ENCODE measurements around the gene SLC38A1. TPM values are rescaled to one million over a fixed set of nuclear protein-coding genes. Genes with fewer than 3 reads are reported as not detected.

SLC38A1 gene
- total RNA-seq, 2 experiments from 2014 or later: 114 to 163 TPM

GRCh38 chr12:46299851-46300250 lies 31.0 kb upstream of the SLC38A1 start:
- H3K27ac ChIP-seq (ENCODE audit: low read depth, low read length, poor library complexity, severe bottlenecking): no peak overlapping the region
- POLR2A ChIA-PET: interaction anchor here (0.7 to 1.6 kb wide), 6 partner anchors 26 to 268 kb away, joined by 3 to 6 read pairs (median 3); no protein-coding TSS in a partner anchor
- H2AFZ ChIP-seq (ENCODE audit: low read length): no peak overlapping the region
- no TSS peak for BruUV-seq (replicated peaks)
- no peak overlapping the region for H3K4me3 ChIP-seq (ENCODE audit: low read depth, low read length, poor library complexity, severe bottlenecking)
- H3K4me1 ChIP-seq (ENCODE audit: insufficient read depth, low read length, poor library complexity, severe bottlenecking): peaks cover 21% of the 10 kb centered on the region
- no peaks in the 10 kb centered on the region for H3K9me3 ChIP-seq (ENCODE audit: low read length)
- no peaks in the 10 kb centered on the region for H4K20me1 ChIP-seq (ENCODE audit: insufficient read depth, low read length)
- no peaks in the 10 kb centered on the region for H3K79me2 ChIP-seq (ENCODE audit: insufficient read depth, low read depth, low read length)
- DNase-seq (ENCODE audit: low spot score): no peak
- CTCF ChIA-PET (ENCODE audit: unreplicated experiment): no interaction called here
- H3K4me2 ChIP-seq (ENCODE audit: low read length): peak overlapping the region; percentile 11; the same call in 1 of the 2 replicates
- intact Hi-C loops (cut with micrococcal nuclease; ENCODE audit: unreplicated experiment): loop anchor here (5.0 kb wide), 1 partner anchor 173 kb away; no protein-coding TSS in a partner anchor
- no peaks in the 10 kb centered on the region for H3K9me2 ChIP-seq (ENCODE audit: insufficient read depth, low read length)
- H3K36me3 ChIP-seq (ENCODE audit: insufficient read depth, low read length): no peaks in the 10 kb centered on the region
- TF ChIP-seq, protein P1, sequence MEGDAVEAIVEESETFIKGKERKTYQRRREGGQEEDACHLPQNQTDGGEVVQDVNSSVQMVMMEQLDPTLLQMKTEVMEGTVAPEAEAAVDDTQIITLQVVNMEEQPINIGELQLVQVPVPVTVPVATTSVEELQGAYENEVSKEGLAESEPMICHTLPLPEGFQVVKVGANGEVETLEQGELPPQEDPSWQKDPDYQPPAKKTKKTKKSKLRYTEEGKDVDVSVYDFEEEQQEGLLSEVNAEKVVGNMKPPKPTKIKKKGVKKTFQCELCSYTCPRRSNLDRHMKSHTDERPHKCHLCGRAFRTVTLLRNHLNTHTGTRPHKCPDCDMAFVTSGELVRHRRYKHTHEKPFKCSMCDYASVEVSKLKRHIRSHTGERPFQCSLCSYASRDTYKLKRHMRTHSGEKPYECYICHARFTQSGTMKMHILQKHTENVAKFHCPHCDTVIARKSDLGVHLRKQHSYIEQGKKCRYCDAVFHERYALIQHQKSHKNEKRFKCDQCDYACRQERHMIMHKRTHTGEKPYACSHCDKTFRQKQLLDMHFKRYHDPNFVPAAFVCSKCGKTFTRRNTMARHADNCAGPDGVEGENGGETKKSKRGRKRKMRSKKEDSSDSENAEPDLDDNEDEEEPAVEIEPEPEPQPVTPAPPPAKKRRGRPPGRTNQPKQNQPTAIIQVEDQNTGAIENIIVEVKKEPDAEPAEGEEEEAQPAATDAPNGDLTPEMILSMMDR (conservative IDR thresholded peaks at IDR 0.05; ENCODE audit: low read length): no peak
- TF ChIP-seq EZH2phosphoT487 (IDR thresholded peaks at IDR 0.05; ENCODE audit: borderline replicate concordance, low read depth, low read length): no peak

- H3K9me2 ChIP-seq (ENCODE audit: insufficient read depth, low read length): no peaks in the 10 kb centered on the region
- ChIA-PET CTCF (ENCODE audit: unreplicated experiment) (no interaction called here), POLR2A (no interaction called here)
- DNase-seq (ENCODE audit: low spot score): no peak
- no peaks in the 10 kb centered on the region for H3K79me2 ChIP-seq (ENCODE audit: insufficient read depth, low read depth, low read length)
- no peak overlapping the region for H3K27ac ChIP-seq (ENCODE audit: low read depth, low read length, poor library complexity, severe bottlenecking)
- peaks cover 21% of the 10 kb centered on the region for H3K4me1 ChIP-seq (ENCODE audit: insufficient read depth, low read length, poor library complexity, severe bottlenecking)
- no peaks in the 10 kb centered on the region for H3K36me3 ChIP-seq (ENCODE audit: insufficient read depth, low read length)
- H3K4me2 ChIP-seq (ENCODE audit: low read length): no peak overlapping the region
- no peak overlapping the region for H3K4me3 ChIP-seq (ENCODE audit: low read depth, low read length, poor library complexity, severe bottlenecking)
- intact Hi-C loops (cut with micrococcal nuclease; ENCODE audit: unreplicated experiment): no loop called here
- H2AFZ ChIP-seq (ENCODE audit: low read length): no peak overlapping the region
- BruUV-seq (replicated peaks): no TSS peak
- TF ChIP-seq, protein P1 (conservative IDR thresholded peaks at IDR 0.05; ENCODE audit: low read length): no peak
- TF ChIP-seq EZH2phosphoT487 (IDR thresholded peaks at IDR 0.05; ENCODE audit: borderline replicate concordance, low read depth, low read length): no peak
- no peaks in the 10 kb centered on the region for H3K9me3 ChIP-seq (ENCODE audit: low read length)
- no peaks in the 10 kb centered on the region for H4K20me1 ChIP-seq (ENCODE audit: insufficient read depth, low read length)
Measured at GRCh38 chr12:46298261-46298660, 29.4 kb upstream of the SLC38A1 start.

GRCh38 chr12:46296822-46297221 lies 28.0 kb upstream of the SLC38A1 start:
- H3K9me2 ChIP-seq (ENCODE audit: insufficient read depth, low read length): no peaks in the 10 kb centered on the region
- no peaks in the 10 kb centered on the region for H3K36me3 ChIP-seq (ENCODE audit: insufficient read depth, low read length)
- H3K79me2 ChIP-seq (ENCODE audit: insufficient read depth, low read depth, low read length): no peaks in the 10 kb centered on the region
- no peak overlapping the region for H2AFZ ChIP-seq (ENCODE audit: low read length)
- no TSS peak for BruUV-seq (replicated peaks)
- H4K20me1 ChIP-seq (ENCODE audit: insufficient read depth, low read length): no peaks in the 10 kb centered on the region
- CTCF ChIA-PET (ENCODE audit: unreplicated experiment): no interaction called here
- no peak for DNase-seq (ENCODE audit: low spot score)
- H3K4me1 ChIP-seq (ENCODE audit: insufficient read depth, low read length, poor library complexity, severe bottlenecking): peaks cover 21% of the 10 kb centered on the region
- TF ChIP-seq EZH2phosphoT487 (IDR thresholded peaks at IDR 0.05; ENCODE audit: borderline replicate concordance, low read depth, low read length): no peak
- TF ChIP-seq, protein P1 (conservative IDR thresholded peaks at IDR 0.05; ENCODE audit: low read length): no peak
- H3K4me2 ChIP-seq (ENCODE audit: low read length): no peak overlapping the region
- intact Hi-C loops (cut with micrococcal nuclease; ENCODE audit: unreplicated experiment): no loop called here
- peaks cover 2% of the 10 kb centered on the region; the same call in 1 of the 2 replicates for H3K9me3 ChIP-seq (ENCODE audit: low read length)
- POLR2A ChIA-PET: no interaction called here
- no peak overlapping the region for H3K4me3 ChIP-seq (ENCODE audit: low read depth, low read length, poor library complexity, severe bottlenecking)
- H3K27ac ChIP-seq (ENCODE audit: low read depth, low read length, poor library complexity, severe bottlenecking): no peak overlapping the region

Measured in OCI-LY7 (cell line).